MCF 10A (cell line): ENCODE data around the gene YARS2. TPM values are rescaled to one million over a fixed set of nuclear protein-coding genes. Genes with fewer than 3 reads are reported as not detected.

ENCODE experiments used
- BruUV-seq: library from RNA; stranded (reverse); fragments of 400-500 nt; replicated peaks from 2 replicates; lab custom pipeline; 2021; lab: Mats Ljungman, UMichigan
- CTCF ChIA-PET: fragments of 300-600 bp; sonication (Branson Sonifier 250); formaldehyde crosslinking; extraction: SDS; loops from one replicate; lab custom pipeline; 2021; ENCODE audit warnings: antibody characterized with exemption, inconsistent platforms; lab: Yijun Ruan, JAX
- POLR2A ChIA-PET: fragments of 300-600, 350-650 bp; sonication (Branson Sonifier 250); formaldehyde crosslinking; extraction: SDS; loops from one replicate; lab custom pipeline; 2020; ENCODE audit warnings: antibody characterized with exemption, inconsistent platforms; lab: Yijun Ruan, JAX
- DNase-seq: peaks from one replicate; pipeline ENCODE4 v3.0.0-alpha.2; 2018; ENCODE audit not compliant: unreplicated experiment
- H3K27ac Mint-ChIP-seq: one replicate; pipeline ENCODE4 v1.8.0; 2022; ENCODE audit warnings: mild to moderate bottlenecking, low read depth, mixed read lengths; ENCODE audit not compliant: unreplicated experiment
- H3K27me3 Mint-ChIP-seq: one replicate; pipeline ENCODE4 v1.8.0; 2022; ENCODE audit warnings: mixed read lengths; ENCODE audit not compliant: insufficient read depth, unreplicated experiment
- H3K36me3 Mint-ChIP-seq: one replicate; pipeline ENCODE4 v1.8.0; 2022; ENCODE audit warnings: mild to moderate bottlenecking, moderate library complexity, mixed read lengths; ENCODE audit not compliant: insufficient read depth, unreplicated experiment
- H3K4me1 Mint-ChIP-seq: one replicate; pipeline ENCODE4 v1.8.0; 2022; ENCODE audit warnings: mixed read lengths; ENCODE audit not compliant: insufficient read depth, unreplicated experiment
- H3K4me3 Mint-ChIP-seq: one replicate; pipeline ENCODE4 v1.8.0; 2022; ENCODE audit warnings: mild to moderate bottlenecking, moderate library complexity, mixed read lengths; ENCODE audit not compliant: unreplicated experiment
- H3K9me3 Mint-ChIP-seq: one replicate; pipeline ENCODE4 v1.8.0; 2022; ENCODE audit warnings: mixed read lengths; ENCODE audit not compliant: unreplicated experiment
- intact Hi-C: fragments of 100-400 bp; cut with micrococcal nuclease; formaldehyde crosslinking; loops from 2 replicates; pipeline ENCODE4 v1.14.1; 2022
- total RNA-seq: library from RNA; stranded (reverse); gene quantifications from 2 replicates; pipeline ENCODE4 v1.2.3, GENCODE V29; 2022
- TF ChIP-seq, protein P1 (sequence below): fragments of 200-600 bp; IDR thresholded peaks from one replicate; pipeline ENCODE4 v1.8.0; 2022; ENCODE audit warnings: antibody characterized with exemption, mild to moderate bottlenecking; ENCODE audit not compliant: unreplicated experiment

YARS2 gene
- total RNA-seq, 1 experiment from 2014 or later: 27.2 TPM

DNA sequence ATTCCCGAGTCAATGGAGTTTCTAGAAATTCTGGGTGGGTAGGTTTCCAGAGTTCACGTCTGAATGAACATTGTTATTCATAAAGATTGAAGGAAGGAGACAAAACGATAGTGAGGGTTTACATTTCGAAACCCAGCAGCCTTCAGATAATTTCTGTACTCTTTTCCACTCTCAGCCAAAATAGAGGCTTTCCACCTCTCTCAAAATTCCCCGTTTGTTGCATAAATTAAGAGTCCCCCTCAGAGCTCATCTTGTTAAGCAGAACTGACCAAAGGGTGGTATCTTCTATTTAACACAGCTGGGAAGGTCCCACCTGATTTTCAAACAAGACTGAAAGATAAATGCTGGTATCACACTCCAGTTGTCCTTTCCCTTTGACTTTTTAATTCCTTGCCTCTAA, 21.5 kb upstream of the YARS2 start:
- DNase-seq: no peak
- no peaks in the 10 kb centered on the region for H3K9me3 Mint-ChIP-seq
- no peaks in the 10 kb centered on the region for H3K4me1 Mint-ChIP-seq
- CTCF ChIA-PET: interaction anchor here (3.9 kb wide), 1 partner anchor 22 kb away, joined by 21 read pairs; the partner anchor contains the start of gene YARS2
- H3K27ac Mint-ChIP-seq: no peak overlapping the region
- no peaks in the 10 kb centered on the region for H3K36me3 Mint-ChIP-seq
- TF ChIP-seq, protein P1, sequence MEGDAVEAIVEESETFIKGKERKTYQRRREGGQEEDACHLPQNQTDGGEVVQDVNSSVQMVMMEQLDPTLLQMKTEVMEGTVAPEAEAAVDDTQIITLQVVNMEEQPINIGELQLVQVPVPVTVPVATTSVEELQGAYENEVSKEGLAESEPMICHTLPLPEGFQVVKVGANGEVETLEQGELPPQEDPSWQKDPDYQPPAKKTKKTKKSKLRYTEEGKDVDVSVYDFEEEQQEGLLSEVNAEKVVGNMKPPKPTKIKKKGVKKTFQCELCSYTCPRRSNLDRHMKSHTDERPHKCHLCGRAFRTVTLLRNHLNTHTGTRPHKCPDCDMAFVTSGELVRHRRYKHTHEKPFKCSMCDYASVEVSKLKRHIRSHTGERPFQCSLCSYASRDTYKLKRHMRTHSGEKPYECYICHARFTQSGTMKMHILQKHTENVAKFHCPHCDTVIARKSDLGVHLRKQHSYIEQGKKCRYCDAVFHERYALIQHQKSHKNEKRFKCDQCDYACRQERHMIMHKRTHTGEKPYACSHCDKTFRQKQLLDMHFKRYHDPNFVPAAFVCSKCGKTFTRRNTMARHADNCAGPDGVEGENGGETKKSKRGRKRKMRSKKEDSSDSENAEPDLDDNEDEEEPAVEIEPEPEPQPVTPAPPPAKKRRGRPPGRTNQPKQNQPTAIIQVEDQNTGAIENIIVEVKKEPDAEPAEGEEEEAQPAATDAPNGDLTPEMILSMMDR: no peak
- no TSS peak for BruUV-seq
- POLR2A ChIA-PET: no interaction called here
- intact Hi-C loops: no loop called here
- H3K27me3 Mint-ChIP-seq: peaks cover 16% of the 10 kb centered on the region
- H3K4me3 Mint-ChIP-seq: no peak overlapping the region

- no peak overlapping the region for H3K4me3 Mint-ChIP-seq
- ChIA-PET POLR2A (no interaction called here), CTCF (interaction anchor here (0.9 to 3.9 kb wide), 2 partner anchors 9 to 21 kb away, joined by 3 to 21 read pairs; partner anchors contain the start of gene YARS2)
- peaks cover 21% of the 10 kb centered on the region for H3K27me3 Mint-ChIP-seq
- TF ChIP-seq, protein P1: no peak
- H3K4me1 Mint-ChIP-seq: no peaks in the 10 kb centered on the region
- DNase-seq: no peak
- intact Hi-C loops: no loop called here
- H3K9me3 Mint-ChIP-seq: no peaks in the 10 kb centered on the region
- no TSS peak for BruUV-seq
- H3K27ac Mint-ChIP-seq: no peak overlapping the region
- H3K36me3 Mint-ChIP-seq: no peaks in the 10 kb centered on the region
Measured at GRCh38 chr12:32776258-32776657, 20.6 kb upstream of the YARS2 start.

GRCh38 chr12:32773691-32774090, 18.0 kb upstream of the YARS2 start:
- H3K9me3 Mint-ChIP-seq: no peaks in the 10 kb centered on the region
- ChIA-PET CTCF (interaction anchor here (0.7 to 3.9 kb wide), 4 partner anchors 10 to 1250 kb away, joined by 3 to 21 read pairs (median 4); partner anchors contain the start of gene YARS2), POLR2A (interaction anchor here (0.6 to 0.9 kb wide), 2 partner anchors 18 to 805 kb away, joined by 3 to 4 read pairs; partner anchors contain the start of gene YARS2)
- peaks cover 37% of the 10 kb centered on the region for H3K27me3 Mint-ChIP-seq
- no peak overlapping the region for H3K4me3 Mint-ChIP-seq
- DNase-seq: no peak
- no peaks in the 10 kb centered on the region for H3K4me1 Mint-ChIP-seq
- no TSS peak for BruUV-seq
- intact Hi-C loops: no loop called here
- no peak overlapping the region for H3K27ac Mint-ChIP-seq
- H3K36me3 Mint-ChIP-seq: no peaks in the 10 kb centered on the region
- TF ChIP-seq, protein P1: no peak

- intact Hi-C loops: no loop called here
- no peak for DNase-seq
- Mint-ChIP-seq H3K4me3 (no peak overlapping the region), H3K36me3 (no peaks in the 10 kb centered on the region), H3K4me1 (no peaks in the 10 kb centered on the region), H3K27me3 (peaks cover 37% of the 10 kb centered on the region), H3K9me3 (no peaks in the 10 kb centered on the region), H3K27ac (no peak overlapping the region)
- TF ChIP-seq, protein P1: no peak
- CTCF ChIA-PET: interaction anchor here (0.6 to 5.3 kb wide), 4 partner anchors 14 to 230 kb away, joined by 3 to 43 read pairs (median 4); partner anchors contain the start of gene YARS2
- BruUV-seq: no TSS peak
- POLR2A ChIA-PET: interaction anchor here (1.2 to 2.0 kb wide), 2 partner anchors 10 to 15 kb away, joined by 3 to 9 read pairs; partner anchors contain the start of gene YARS2
Measured at GRCh38 chr12:32770141-32770540, 14.4 kb upstream of the YARS2 start.
